HCT116 (cell line): ENCODE results near the gene HOXD11. TPM values are rescaled to one million over a fixed set of nuclear protein-coding genes. Genes with fewer than 3 reads are reported as not detected.
A peak's percentile ranks its signal among the peaks of the same experiment; 100 is the strongest.

Experiments
- ATAC-seq: fragments of 200-7000 bp; cut with Tn5 transposase; 2 replicates; pipeline ENCODE4 v1.9.1; 2020; ENCODE audit warnings: mild to moderate bottlenecking, moderate library complexity
- BruUV-seq: library from RNA; stranded (reverse); fragments of 400-500 nt; replicated peaks from 2 replicates; lab custom pipeline; 2021; lab: Mats Ljungman, UMichigan
- CTCF ChIA-PET: fragments of 300-600 bp; sonication (Branson Sonifier 250); formaldehyde crosslinking; loops from one replicate; lab custom pipeline; 2021; ENCODE audit warnings: antibody characterized with exemption; lab: Charles Lee
- POLR2A ChIA-PET: fragments of 300-600, 350-600 bp; sonication (Branson Sonifier 250); formaldehyde crosslinking; loops from one replicate; lab custom pipeline; 2021; ENCODE audit warnings: antibody characterized with exemption; lab: Charles Lee
- RAD21 ChIA-PET, 2 experiments: fragments of 300-600 bp; sonication (Branson Sonifier 250); formaldehyde crosslinking; loops; one replicate each; lab custom pipeline; 2023; ENCODE audit warnings: low total read pairs in 2 of 2; ENCODE audit not compliant: uncharacterized antibody in 2 of 2, unreplicated experiment in 2 of 2, low non-redundant PET in 1 of 2; lab: Charles Lee
- DNase-seq: peaks from one replicate; pipeline ENCODE4 v3.0.0-alpha.2; 2010; ENCODE audit warnings: low read depth, low spot score
- H2AFZ ChIP-seq: fragments of 200-600 bp; shearing (Covaris generic), sonication (generic); 2 replicates; pipeline ENCODE4 v1.6.1; 2017; ENCODE audit warnings: low read depth, mixed run types, mixed read lengths, antibody characterized with exemption, low read length; ENCODE audit not compliant: poor library complexity, severe bottlenecking
- H3K27ac ChIP-seq: 2 replicates; pipeline ENCODE4 v1.5.1; 2012; ENCODE audit warnings: low read depth, low read length
- H3K27me3 ChIP-seq: fragments of 200-600 bp; sonication (generic); 2 replicates; pipeline ENCODE4 v1.6.1; 2016; ENCODE audit warnings: mixed run types, low read length, mixed read lengths; ENCODE audit not compliant: insufficient read depth
- H3K36me3 ChIP-seq, 2 experiments: fragments of 200-500 bp in 1 of 2; fragments of 200-600 bp in 1 of 2; sonication (Bioruptor generic) in 1 of 2; sonication (generic) in 1 of 2; 2 replicates each; pipeline versions ENCODE4 v1.5.1 to v1.6.1; 2014 to 2016; ENCODE audit warnings: low read length in 2 of 2, inconsistent platforms in 1 of 2, mixed read lengths in 1 of 2, mixed run types in 1 of 2; ENCODE audit not compliant: insufficient read depth in 2 of 2, control insufficient read depth in 1 of 2
- H3K4me1 ChIP-seq, 2 experiments: fragments of 200-600 bp in 1 of 2; sonication (generic) in 1 of 2; 2 replicates each; pipeline versions ENCODE4 v1.5.1 to v1.6.1; 2012 to 2017; ENCODE audit warnings: low read length in 2 of 2, inconsistent platforms in 1 of 2, mild to moderate bottlenecking in 1 of 2, mixed read lengths in 1 of 2, mixed run types in 1 of 2, moderate library complexity in 1 of 2; ENCODE audit not compliant: insufficient read depth in 2 of 2, control insufficient read depth in 1 of 2
- H3K4me2 ChIP-seq: fragments of 200-600 bp; sonication (generic); 2 replicates; pipeline ENCODE4 v1.6.1; 2017; ENCODE audit warnings: mixed run types, low read length, mixed read lengths
- H3K4me3 ChIP-seq, 2 experiments: fragments of 200-600 bp in 1 of 2; sonication (generic) in 1 of 2; replicated peaks in 1 of 2; 2 replicates each; pipeline ENCODE4 v1.5.1; 2011 to 2016; ENCODE audit warnings: low read length in 2 of 2, control low read depth in 1 of 2, low read depth in 1 of 2, mild to moderate bottlenecking in 1 of 2, mixed read lengths in 1 of 2, mixed run types in 1 of 2
- H3K79me2 ChIP-seq: fragments of 200-600 bp; sonication (generic); 2 replicates; pipeline ENCODE4 v1.6.1; 2017; ENCODE audit warnings: mild to moderate bottlenecking, mixed run types, low read length, moderate library complexity, mixed read lengths; ENCODE audit not compliant: insufficient read depth
- H3K9ac ChIP-seq: fragments of 200-600 bp; sonication (generic); 2 replicates; pipeline ENCODE4 v1.6.1; 2016; ENCODE audit warnings: low read length, mixed read lengths
- H3K9me2 ChIP-seq: fragments of 200-600 bp; sonication (generic), shearing (Covaris generic); 2 replicates; pipeline ENCODE4 v1.6.1; 2017; ENCODE audit warnings: mixed run types, mild to moderate bottlenecking, moderate library complexity; ENCODE audit not compliant: insufficient read depth
- H3K9me3 ChIP-seq, 2 experiments: fragments of 200-500 bp in 1 of 2; fragments of 200-600 bp in 1 of 2; sonication (Bioruptor generic) in 1 of 2; sonication (generic) in 1 of 2; 2 replicates each; pipeline ENCODE4 v1.6.1; 2014 to 2017; ENCODE audit warnings: low read length in 2 of 2, mixed read lengths in 2 of 2, inconsistent platforms in 1 of 2, low read depth in 1 of 2, mild to moderate bottlenecking in 1 of 2, mixed run types in 1 of 2, moderate library complexity in 1 of 2; ENCODE audit not compliant: control insufficient read depth in 1 of 2, insufficient read depth in 1 of 2
- H4K20me1 ChIP-seq: fragments of 200-600 bp; sonication (generic), shearing (Covaris generic); 2 replicates; pipeline ENCODE4 v1.6.1; 2017; ENCODE audit warnings: mixed run types, mild to moderate bottlenecking, moderate library complexity; ENCODE audit not compliant: insufficient read depth
- ATF3 ChIP-seq: IDR thresholded peaks from 2 replicates; pipeline ENCODE4 v1.6.1; 2012
- CBX3 ChIP-seq: IDR thresholded peaks from 2 replicates; pipeline ENCODE4 v1.6.1; 2012; ENCODE audit warnings: low read depth
- CTCF ChIP-seq, 3 experiments: fragments of 200-600 bp in 1 of 3; sonication (generic) in 1 of 3; IDR thresholded peaks in 2 of 3; conservative IDR thresholded peaks in 1 of 3; 2 replicates each; pipeline ENCODE4 v1.5.1; 2012 to 2017; ENCODE audit warnings: low read depth in 2 of 3, low read length in 2 of 3, antibody characterized with exemption in 1 of 3, borderline replicate concordance in 1 of 3, control low read depth in 1 of 3, mild to moderate bottlenecking in 1 of 3, mixed read lengths in 1 of 3, mixed run types in 1 of 3, moderate library complexity in 1 of 3; ENCODE audit not compliant: insufficient read depth in 1 of 3
- EZH2 ChIP-seq: fragments of 200-600 bp; sonication (generic); IDR thresholded peaks from 2 replicates; pipeline ENCODE4 v1.6.1; 2017; ENCODE audit warnings: antibody characterized with exemption, mixed run types
- FOSL1 ChIP-seq: IDR thresholded peaks from 2 replicates; pipeline ENCODE4 v1.6.1; 2012; ENCODE audit warnings: low read depth
- REST ChIP-seq: IDR thresholded peaks from 2 replicates; pipeline ENCODE4 v1.6.1; 2012; ENCODE audit warnings: low read depth
- TCF7L2 ChIP-seq: IDR thresholded peaks from 2 replicates; pipeline ENCODE4 v1.7.0; 2011; ENCODE audit warnings: borderline replicate concordance, inconsistent platforms; ENCODE audit not compliant: insufficient read depth, insufficient read length; ENCODE audit errors: extremely low read depth
- ZNF274 ChIP-seq: fragments of 200-500 bp; sonication (Bioruptor generic); IDR thresholded peaks from 2 replicates; pipeline ENCODE4 v1.6.1; 2014; ENCODE audit warnings: mild to moderate bottlenecking, low read depth, low read length, inconsistent platforms
- intact Hi-C: fragments of 100-400 bp; cut with micrococcal nuclease; formaldehyde crosslinking; loops from 2 replicates; pipeline ENCODE4 v1.10.0; 2022
- total RNA-seq: library from RNA; stranded (reverse); gene quantifications from one replicate; pipeline ENCODE4 v1.2.1, GENCODE V29; 2021; ENCODE audit not compliant: unreplicated experiment

HOXD11 gene
- total RNA-seq, 1 experiment from 2014 or later = not detected

- no peaks in the 10 kb centered on the region for H4K20me1 ChIP-seq
- H3K79me2 ChIP-seq = no peaks in the 10 kb centered on the region
- ChIA-PET RAD21 (no interaction called here), CTCF (interaction anchor here (1.4 kb wide), 1 partner anchor 8 kb away, joined by 3 read pairs; no protein-coding TSS in a partner anchor), POLR2A (no interaction called here)
- H3K27me3 ChIP-seq = no peaks in the 10 kb centered on the region
- H3K36me3 ChIP-seq = no peaks in the 10 kb centered on the region
- BruUV-seq = no TSS peak
- TF ChIP-seq CTCF (IDR thresholded peaks at IDR 0.05 in 2 of 3, conservative IDR thresholded peaks at IDR 0.05 in 1 of 3; ENCODE audit: borderline replicate concordance in 1 of 3, insufficient read depth in 1 of 3, low read depth in 2 of 3, low read length in 2 of 3) (no peak), TCF7L2 (no peak)
- no peak for DNase-seq
- H3K9ac ChIP-seq = no peak overlapping the region
- H3K9me2 ChIP-seq = no peaks in the 10 kb centered on the region
- peak overlapping the region in 1 of 2 experiments; percentile 56; a peak in 1 of 4 replicates for H3K4me3 ChIP-seq
- H3K9me3 ChIP-seq = no peaks in the 10 kb centered on the region
- no peak overlapping the region for H3K27ac ChIP-seq
- peak overlapping the region; percentile 78 for H2AFZ ChIP-seq
- no peak; the same call in 1 of the 2 replicates for ATAC-seq
- intact Hi-C loops = no loop called here
- peaks cover 0 to 11% of the 10 kb centered on the region in 2 experiments; a peak in 1 of 4 replicates for H3K4me1 ChIP-seq
- peak overlapping the region; percentile 89 for H3K4me2 ChIP-seq
Observed at GRCh38 chr2:176105730-176106580, 1.1 kb upstream of the HOXD11 start.

- POLR2A ChIA-PET = no interaction called here
- Histone ChIP-seq H3K9me2 (no peaks in the 10 kb centered on the region), H3K9me3 (no peaks in the 10 kb centered on the region), H3K9ac (no peak overlapping the region), H3K4me3 (no peak overlapping the region), H3K27ac (no peak overlapping the region), H3K36me3 (no peaks in the 10 kb centered on the region), H3K4me1 (peaks cover 0 to 18% of the 10 kb centered on the region in 2 experiments; a peak in 1 of 4 replicates), H4K20me1 (no peaks in the 10 kb centered on the region), H3K27me3 (no peaks in the 10 kb centered on the region), H3K79me2 (no peaks in the 10 kb centered on the region), H2AFZ (no peak overlapping the region), H3K4me2 (no peak overlapping the region)
- RAD21 ChIA-PET = no interaction called here
- intact Hi-C loops = no loop called here
- DNase-seq = no peak
- CTCF ChIA-PET = no interaction called here
- ATAC-seq = no peak
- BruUV-seq = no TSS peak
- TF ChIP-seq REST (no peak), CBX3 (no peak), FOSL1 (no peak), ATF3 (no peak), ZNF274 (no peak), EZH2 (no peak), CTCF (IDR thresholded peaks at IDR 0.05 in 2 of 3, conservative IDR thresholded peaks at IDR 0.05 in 1 of 3; ENCODE audit: borderline replicate concordance in 1 of 3, insufficient read depth in 1 of 3, low read depth in 2 of 3, low read length in 2 of 3) (no peak)
Observed at GRCh38 chr2:176107731-176108181, 676 bp downstream of the HOXD11 start.
